H1 (cell line): Measurements from ENCODE around the gene NKAIN1. TPM values are rescaled to one million over a fixed set of nuclear protein-coding genes. Genes with fewer than 3 reads are reported as not detected.

Source experiments
- RBBP5 ChIP-seq: IDR thresholded peaks from 2 replicates; pipeline ENCODE4 v1.7.1; 2012; ENCODE audit warnings: low read depth, mild to moderate bottlenecking, inconsistent platforms, low read length, moderate library complexity, borderline replicate concordance
- SIX5 ChIP-seq: IDR thresholded peaks from 2 replicates; pipeline ENCODE4 v1.6.1; 2011; ENCODE audit warnings: mild to moderate bottlenecking, low read depth, low read length
- SUZ12 ChIP-seq: fragments of 200-600 bp; sonication (generic); IDR thresholded peaks from 2 replicates; pipeline ENCODE4 v1.6.1; 2012; ENCODE audit warnings: mild to moderate bottlenecking, inconsistent platforms, low read length, moderate library complexity, mixed read lengths
- polyA plus RNA-seq, 7 experiments: library from polyadenylated mRNA; depleted of rRNA in 3 of 7; stranded (reverse) in 5 of 7; unstranded in 2 of 7; fragments of >200 nt in 5 of 7; fragments of 200-250 nt in 2 of 7; gene quantifications; 1 replicate in 5 of 7; 2 replicates in 1 of 7; 4 replicates in 1 of 7; pipeline versions ENCODE4 v1.2.1 to v1.2.3, GENCODE V29; 2011 to 2013; ENCODE audit warnings: missing spikeins in 2 of 7, mixed read lengths in 2 of 7
- total RNA-seq: library from RNA; stranded (reverse); fragmentation: NEBNext Ultra II Directional; extraction: Animal tissue kit (Norgen Biotek cat#: 25700); gene quantifications from 2 replicates; pipeline ENCODE4 v1.2.1, GENCODE V29; 2021
- TF ChIP-seq, protein P1 (sequence below): IDR thresholded peaks from 2 replicates; pipeline ENCODE4 v1.6.1; 2011; ENCODE audit warnings: low read length, improper control_type of control experiment

The NKAIN1 gene
- total and polyA plus RNA-seq, 2 of the 8 experiments (the other 6 are each of a cell fraction or from before 2014, with no cell fraction given) = 59.3 to 66.9 TPM

DNA sequence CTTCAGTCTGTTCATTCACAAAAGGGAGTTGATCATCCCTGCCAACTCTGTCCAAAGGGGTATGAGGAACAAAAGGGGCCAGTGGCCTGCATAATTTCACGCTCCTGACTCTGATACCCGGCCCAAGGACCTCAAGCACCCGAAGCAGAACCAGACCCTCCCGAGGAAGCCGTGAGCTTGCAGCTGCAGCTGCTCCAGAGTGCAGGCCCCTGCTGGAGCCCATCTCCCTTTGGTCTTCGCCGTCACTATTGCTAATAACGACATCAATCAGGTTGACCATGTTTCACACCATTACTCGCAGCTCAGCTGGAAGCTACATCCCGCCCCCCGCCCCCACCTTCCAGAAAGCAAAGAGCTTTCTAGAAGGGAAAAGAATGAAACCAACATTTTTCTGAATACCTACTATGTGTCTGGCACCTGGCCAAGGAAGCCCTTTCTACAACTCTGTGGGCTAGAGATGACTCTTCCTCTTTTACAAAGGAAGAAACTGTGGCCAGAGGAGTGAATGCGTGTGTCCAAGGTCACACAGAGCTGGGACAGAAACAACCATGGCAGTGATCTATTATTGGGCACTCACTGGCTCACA lies 5.5 kb downstream of the NKAIN1 start (continued):
- TF ChIP-seq, protein P1, sequence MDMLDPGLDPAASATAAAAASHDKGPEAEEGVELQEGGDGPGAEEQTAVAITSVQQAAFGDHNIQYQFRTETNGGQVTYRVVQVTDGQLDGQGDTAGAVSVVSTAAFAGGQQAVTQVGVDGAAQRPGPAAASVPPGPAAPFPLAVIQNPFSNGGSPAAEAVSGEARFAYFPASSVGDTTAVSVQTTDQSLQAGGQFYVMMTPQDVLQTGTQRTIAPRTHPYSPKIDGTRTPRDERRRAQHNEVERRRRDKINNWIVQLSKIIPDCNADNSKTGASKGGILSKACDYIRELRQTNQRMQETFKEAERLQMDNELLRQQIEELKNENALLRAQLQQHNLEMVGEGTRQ = no peak
- TF ChIP-seq SUZ12 = no peak
- no peak for TF ChIP-seq RBBP5
- no peak for TF ChIP-seq SIX5
- TF ChIP-seq, all 59 proteins: peak for 0
